Heart left ventricle (tissue), 16 donors: Measurements from ENCODE around the gene CACNA2D3. TPM values are rescaled to one million over a fixed set of nuclear protein-coding genes. Genes with fewer than 3 reads are reported as not detected.

Source experiments
- ATAC-seq, 4 donors: fragments of 200-7000 bp; cut with Tn5 transposase; one replicate each; pipeline ENCODE4 v1.9.1; 2020 to 2022; ENCODE audit warnings: moderate library complexity in 4 of 4, mild to moderate bottlenecking in 3 of 4, moderate number of reproducible peaks in 1 of 4
- DNase-seq, 5 donors: peaks; one replicate each; pipeline ENCODE4 v3.0.0-alpha.2; 2020
- H3K27ac ChIP-seq, 12 donors: fragments of 200-600 bp; sonication (generic) in 4 of 12; one replicate each; pipeline versions ENCODE4 v1.5.0 to v1.8.0; 2016 to 2022; ENCODE audit warnings: mild to moderate bottlenecking in 2 of 12
- H3K27me3 ChIP-seq, 9 donors: fragments of 200-600 bp; sonication (generic) in 2 of 9; one replicate each; pipeline versions ENCODE4 v1.5.1 to v1.8.0; 2016 to 2022; ENCODE audit warnings: mild to moderate bottlenecking in 3 of 9
- H3K36me3 ChIP-seq, 9 donors: fragments of 200-600 bp; sonication (generic) in 2 of 9; one replicate each; pipeline versions ENCODE4 v1.5.0 to v1.8.0; 2018 to 2022; ENCODE audit warnings: mild to moderate bottlenecking in 2 of 9
- H3K4me1 ChIP-seq, 12 donors: fragments of 200-600 bp; sonication (generic) in 4 of 12; one replicate each; pipeline versions ENCODE4 v1.5.0 to v1.8.0; 2016 to 2022; ENCODE audit warnings: mild to moderate bottlenecking in 3 of 12
- H3K4me3 ChIP-seq, 12 donors: fragments of 200-600 bp; sonication (generic) in 4 of 12; one replicate each; pipeline versions ENCODE4 v1.5.0 to v1.8.0; 2017 to 2022; ENCODE audit warnings: mild to moderate bottlenecking in 9 of 12, moderate library complexity in 4 of 12
- H3K9me3 ChIP-seq, 12 donors: fragments of 200-600 bp; sonication (generic) in 4 of 12; one replicate each; pipeline versions ENCODE4 v1.5.0 to v1.8.0; 2016 to 2022; ENCODE audit warnings: mild to moderate bottlenecking in 1 of 12
- POLR2A ChIP-seq, 2 donors: fragments of 450-650 bp; IDR thresholded peaks; one replicate each; pipeline ENCODE4 v1.6.1; 2017; ENCODE audit warnings: antibody characterized with exemption in 2 of 2, mild to moderate bottlenecking in 2 of 2, moderate library complexity in 2 of 2
- WGBS, 4 donors: extraction: QIAGEN DNeasy Blood & Tissue Kit in 2 of 4; methylation state at CpG; one replicate each; pipeline versions ENCODE4 v1.1.5 to v1.1.7; 2013 to 2018; 5-methylcytosine and 5-hydroxymethylcytosine counted together
- intact Hi-C, 10 donors: fragments of 100-400 bp; cut with DNase I; formaldehyde crosslinking; loops; one replicate each; pipeline versions ENCODE4 v1.11.1 to v1.14.2; 2022
- polyA plus RNA-seq, 2 donors: library from polyadenylated mRNA; stranded (reverse); fragments of 200-250 nt; gene quantifications; one replicate each; pipeline ENCODE4 v1.2.3, GENCODE V29; 2013
- total RNA-seq, 9 donors: library from RNA; depleted of rRNA in 2 of 9; stranded (reverse); fragments of >200 nt in 2 of 9; fragmentation: NEBNext Ultra II Directional in 3 of 9; extraction: Animal tissue kit (Norgen Biotek cat#: 25700) in 3 of 9; gene quantifications; one replicate each; pipeline versions ENCODE4 v1.1.0 to v1.2.4, GENCODE V29; 2016 to 2023
- TF ChIP-seq, protein P1 (sequence below), 12 donors: fragments of 200-600 bp; sonication (generic) in 4 of 12; IDR thresholded peaks; one replicate each; pipeline versions ENCODE4 v1.5.0 to v1.8.0; 2018 to 2022; ENCODE audit warnings: antibody characterized with exemption in 12 of 12, mild to moderate bottlenecking in 5 of 12
- donor health status: ischemic (EF 13 %, LVEDD 7.1; RV severe dilation, severe dysfunction).
- donor health status: healthy with polysubstance abuse.
- donor health status: DM: no; HTN: yes; CAD: no.
- donor health status: DM: no; HTN: no; CAD: no.
- donor health status: ischemic (EF 25% LVEDD 6.9; RV normal size, moderate dysfunction).
- donor health status: ischemic (EF 25% LVEDD 5.7; RV mildly dilated, moderate dysfunction).
- donor health status: healthy.
- donor health status: DM: yes; HTN: yes; CAD: no.
- donor health status: ischemic (EF 35%, LVEDD 5.7; RV mildly dilated, moderate dysfunction).
- donor health status: nonischemic (EF 11% LVEDD 7.7; RV severe dilation, severe dysfunction).
- donor health status: DM: yes; HTN: yes; CAD: no.
- donor health status: PGD.
- donor health status: ischemic (EF 29% LVEDD 5.4; RV normal size, mild dysfunction).
- donor health status: nonischemic (EF 23%, LVEDD 6.1; RV moderate dilation, normal function).

The CACNA2D3 gene
- total and polyA plus RNA-seq, 11 donors: 0.17 to 25.1 (median 12.8) TPM

DNA sequence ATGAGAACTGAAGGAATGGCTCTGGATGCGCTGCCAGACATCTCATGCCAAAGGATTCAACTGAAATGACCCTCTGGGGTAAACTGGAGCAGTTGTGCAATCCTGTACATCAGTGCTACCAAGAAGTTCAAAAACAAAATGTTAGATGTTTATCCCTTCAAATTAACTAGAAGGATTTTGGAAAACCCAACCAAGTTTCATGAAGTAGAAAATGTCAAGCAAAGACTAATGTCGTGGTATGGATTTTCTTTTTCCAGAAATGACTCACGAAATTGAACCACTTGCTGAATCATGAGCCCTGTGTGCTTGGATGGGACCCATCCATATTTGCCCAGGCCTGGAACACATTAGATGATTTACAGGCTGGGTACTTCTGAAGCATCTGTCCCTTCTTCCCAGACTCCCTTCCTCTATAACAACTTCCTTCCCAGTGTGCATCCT is 703.9 kb downstream of the CACNA2D3 start:
- intact Hi-C loops: no loop called here
- WGBS, 4 donors: 81 to 94% (median 85%) methylated on average over 3 of the region's 3 CpGs
- Histone ChIP-seq H3K4me3 (no peak overlapping the region), H3K36me3 (no peaks in the 10 kb centered on the region), H3K27me3 (no peaks in the 10 kb centered on the region), H3K27ac (no peak overlapping the region), H3K4me1 (peaks cover 0 to 8% (median 0%) of the 10 kb centered on the region in 12 donors), H3K9me3 (peaks cover 0 to 20% (median 8%) of the 10 kb centered on the region in 12 donors)
- no peak for DNase-seq
- no peak for ATAC-seq
- TF ChIP-seq, protein P1, sequence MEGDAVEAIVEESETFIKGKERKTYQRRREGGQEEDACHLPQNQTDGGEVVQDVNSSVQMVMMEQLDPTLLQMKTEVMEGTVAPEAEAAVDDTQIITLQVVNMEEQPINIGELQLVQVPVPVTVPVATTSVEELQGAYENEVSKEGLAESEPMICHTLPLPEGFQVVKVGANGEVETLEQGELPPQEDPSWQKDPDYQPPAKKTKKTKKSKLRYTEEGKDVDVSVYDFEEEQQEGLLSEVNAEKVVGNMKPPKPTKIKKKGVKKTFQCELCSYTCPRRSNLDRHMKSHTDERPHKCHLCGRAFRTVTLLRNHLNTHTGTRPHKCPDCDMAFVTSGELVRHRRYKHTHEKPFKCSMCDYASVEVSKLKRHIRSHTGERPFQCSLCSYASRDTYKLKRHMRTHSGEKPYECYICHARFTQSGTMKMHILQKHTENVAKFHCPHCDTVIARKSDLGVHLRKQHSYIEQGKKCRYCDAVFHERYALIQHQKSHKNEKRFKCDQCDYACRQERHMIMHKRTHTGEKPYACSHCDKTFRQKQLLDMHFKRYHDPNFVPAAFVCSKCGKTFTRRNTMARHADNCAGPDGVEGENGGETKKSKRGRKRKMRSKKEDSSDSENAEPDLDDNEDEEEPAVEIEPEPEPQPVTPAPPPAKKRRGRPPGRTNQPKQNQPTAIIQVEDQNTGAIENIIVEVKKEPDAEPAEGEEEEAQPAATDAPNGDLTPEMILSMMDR (IDR thresholded peaks at IDR 0.05): no peak
- TF ChIP-seq POLR2A (IDR thresholded peaks at IDR 0.05): no peak

DNA sequence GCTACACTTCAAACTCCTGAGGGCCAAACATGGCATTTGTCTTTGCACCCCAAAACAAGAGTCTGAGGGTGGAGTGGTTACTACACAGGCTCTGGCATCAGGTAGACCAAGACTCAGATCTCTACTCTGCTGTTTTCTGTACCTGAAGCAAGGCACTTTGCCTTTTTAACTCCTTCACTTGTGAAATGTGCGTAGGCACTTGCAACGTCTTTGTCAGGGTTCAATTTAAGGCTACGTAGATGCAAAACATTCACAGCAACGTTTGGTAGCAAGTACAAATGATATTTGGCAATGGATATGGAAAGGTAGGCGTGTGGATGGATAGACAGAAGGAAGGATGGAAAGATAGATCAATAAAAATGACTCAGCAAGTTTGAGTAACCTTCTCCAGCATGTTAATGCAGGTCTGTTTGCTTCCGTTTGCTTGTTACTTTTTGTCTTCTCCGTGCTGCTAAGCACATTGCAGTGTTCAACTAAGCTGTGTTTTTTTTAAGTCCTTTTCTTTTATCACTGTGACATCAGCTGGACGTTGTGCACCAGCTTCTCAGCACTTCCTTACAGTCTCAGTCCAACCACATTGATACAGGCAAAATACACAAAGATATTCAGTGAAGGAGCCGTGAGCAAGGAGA is 704.8 kb downstream of the CACNA2D3 start:
- DNase-seq (no peak), ATAC-seq (no peak)
- H3K4me3 ChIP-seq: no peak overlapping the region
- H3K36me3 ChIP-seq: no peaks in the 10 kb centered on the region
- H3K27me3 ChIP-seq: no peaks in the 10 kb centered on the region
- intact Hi-C loops: no loop called here
- H3K9me3 ChIP-seq: peaks cover 0 to 20% (median 8%) of the 10 kb centered on the region in 12 donors
- peaks cover 0 to 4% (median 0%) of the 10 kb centered on the region in 12 donors for H3K4me1 ChIP-seq
- no peak overlapping the region for H3K27ac ChIP-seq
- 64 to 71% (median 68%) methylated on average over 9 of the region's 9 CpGs for WGBS, 4 donors
- TF ChIP-seq, protein P1 (IDR thresholded peaks at IDR 0.05): no peak
- no peak for TF ChIP-seq POLR2A (IDR thresholded peaks at IDR 0.05)

DNA sequence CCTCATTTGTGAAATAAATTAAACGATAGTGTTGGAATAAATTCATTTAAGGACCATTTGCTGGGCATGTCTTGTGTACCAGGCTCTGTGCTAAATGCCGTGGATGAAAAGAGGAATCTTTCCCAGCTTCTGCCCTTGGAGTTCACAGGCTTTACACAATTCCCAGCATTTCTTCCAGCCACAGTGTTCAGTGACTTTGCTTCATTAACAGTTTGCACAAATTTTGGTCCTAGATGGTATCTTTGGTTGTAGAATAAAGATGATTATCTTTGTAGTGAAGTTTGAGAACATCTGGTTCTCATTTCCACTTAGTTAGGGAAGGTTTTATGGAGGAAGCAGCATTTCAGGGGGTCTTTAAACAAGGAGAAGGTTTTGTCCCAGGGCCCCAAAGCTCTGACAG is 705.4 kb downstream of the CACNA2D3 start:
- no peaks in the 10 kb centered on the region for H3K4me1 ChIP-seq
- peaks cover 0 to 20% (median 8%) of the 10 kb centered on the region in 12 donors for H3K9me3 ChIP-seq
- 73 to 83% (median 77%) methylated on average over 2 of the region's 2 CpGs for WGBS, 4 donors
- H3K27me3 ChIP-seq: no peaks in the 10 kb centered on the region
- intact Hi-C loops: no loop called here
- H3K36me3 ChIP-seq: no peaks in the 10 kb centered on the region
- ATAC-seq: no peak
- DNase-seq: no peak
- no peak overlapping the region for H3K27ac ChIP-seq
- TF ChIP-seq, protein P1 (IDR thresholded peaks at IDR 0.05): no peak
- TF ChIP-seq POLR2A (IDR thresholded peaks at IDR 0.05): no peak
- no peak overlapping the region for H3K4me3 ChIP-seq

DNA sequence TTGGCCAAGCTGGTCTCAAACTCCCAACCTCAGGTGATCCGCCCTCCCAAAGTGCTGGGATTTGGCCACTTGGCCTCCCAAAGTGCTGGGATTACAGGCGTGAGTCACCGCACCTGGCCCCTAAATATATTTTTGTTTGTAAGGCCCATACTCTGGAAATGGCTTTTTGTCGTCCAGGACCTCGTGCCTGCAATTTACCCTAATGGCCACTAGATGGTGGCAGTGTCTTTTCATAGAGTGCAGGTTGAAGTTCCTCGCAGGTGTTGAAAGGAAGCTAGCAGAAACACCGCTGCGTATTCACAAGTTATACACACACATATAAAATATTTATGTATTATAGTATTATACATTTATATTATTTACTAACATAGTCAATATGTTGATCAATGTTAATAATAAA is 708.3 kb downstream of the CACNA2D3 start:
- Histone ChIP-seq H3K4me1 (no peaks in the 10 kb centered on the region), H3K27me3 (no peaks in the 10 kb centered on the region), H3K4me3 (no peak overlapping the region), H3K36me3 (no peaks in the 10 kb centered on the region), H3K9me3 (peaks cover 0 to 20% (median 8%) of the 10 kb centered on the region in 12 donors), H3K27ac (no peak overlapping the region)
- intact Hi-C loops: no loop called here
- 59 to 70% (median 65%) methylated on average over 8 of the region's 8 CpGs for WGBS, 4 donors
- no peak for TF ChIP-seq POLR2A (IDR thresholded peaks at IDR 0.05)
- TF ChIP-seq, protein P1 (IDR thresholded peaks at IDR 0.05): peak in 9 of 12 donors; percentile 23 to 48 (median 31)
- DNase-seq (no peak), ATAC-seq (no peak)
